Measurements from ENCODE around the gene MERTK.

- TF ChIP-seq GATA2 (IDR thresholded peaks at IDR 0.05; ENCODE audit: low read depth, low read length) (no peak), GATA3 (IDR thresholded peaks at IDR 0.05; ENCODE audit: low read depth, low read length) (no peak)
Observed at GRCh38 chr2:111896024-111896423, 2.4 kb upstream of the MERTK start.

Measured in SH-SY5Y (cell line).